ENCODE results near the gene ARID1B. TPM values are rescaled to one million over a fixed set of nuclear protein-coding genes. Genes with fewer than 3 reads are reported as not detected.
A peak's percentile ranks its signal among the peaks of the same experiment; 100 is the strongest.

ARID1B gene
- total RNA-seq, 2 experiments from 2014 or later, result 90.1 to 164 TPM

DNA sequence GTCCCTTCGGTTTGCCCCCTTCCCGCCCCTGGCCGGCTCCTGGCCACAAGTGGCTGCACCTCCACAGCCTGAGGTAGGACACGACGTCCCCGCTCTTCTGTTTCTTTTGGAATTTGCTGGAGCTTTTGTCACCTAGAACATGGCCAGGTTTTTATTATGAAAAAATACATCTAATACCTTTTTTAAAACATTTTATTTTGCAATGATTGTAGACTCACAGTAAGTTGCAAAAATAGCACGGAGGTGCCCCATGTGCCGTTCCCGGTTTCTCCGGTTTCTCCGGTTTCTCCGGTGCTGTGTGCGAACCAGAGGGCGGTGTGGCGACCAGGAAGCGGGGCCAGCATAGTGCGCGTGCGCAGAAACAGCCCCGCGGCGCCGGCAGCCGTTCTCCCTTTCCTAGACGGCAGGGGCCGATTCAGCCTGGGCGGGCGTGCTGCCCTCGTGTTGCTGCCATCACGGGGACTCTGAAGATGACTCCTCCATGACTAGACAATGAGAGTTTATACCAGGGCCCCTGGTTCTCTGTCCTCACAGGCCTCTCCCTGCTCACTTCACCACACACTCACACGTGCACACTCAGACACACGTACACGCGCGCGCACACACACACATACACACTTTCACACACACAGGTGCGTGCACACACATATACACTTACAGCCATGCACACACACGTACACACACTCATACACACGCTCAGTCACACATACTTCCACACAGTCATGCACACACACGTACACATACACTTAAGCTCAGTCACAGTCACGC lies 444.1 kb downstream of the ARID1B start:
- DNase-seq (ENCODE audit: low spot score), result peak; percentile 72
- intact Hi-C loops (cut with micrococcal nuclease; ENCODE audit: unreplicated experiment), result loop anchor here (10.0 kb wide), 1 partner anchor 344 kb away; no protein-coding TSS in a partner anchor
- TF ChIP-seq EZH2phosphoT487 (IDR thresholded peaks at IDR 0.05; ENCODE audit: borderline replicate concordance, low read depth, low read length), result no peak
- TF ChIP-seq, protein P1, sequence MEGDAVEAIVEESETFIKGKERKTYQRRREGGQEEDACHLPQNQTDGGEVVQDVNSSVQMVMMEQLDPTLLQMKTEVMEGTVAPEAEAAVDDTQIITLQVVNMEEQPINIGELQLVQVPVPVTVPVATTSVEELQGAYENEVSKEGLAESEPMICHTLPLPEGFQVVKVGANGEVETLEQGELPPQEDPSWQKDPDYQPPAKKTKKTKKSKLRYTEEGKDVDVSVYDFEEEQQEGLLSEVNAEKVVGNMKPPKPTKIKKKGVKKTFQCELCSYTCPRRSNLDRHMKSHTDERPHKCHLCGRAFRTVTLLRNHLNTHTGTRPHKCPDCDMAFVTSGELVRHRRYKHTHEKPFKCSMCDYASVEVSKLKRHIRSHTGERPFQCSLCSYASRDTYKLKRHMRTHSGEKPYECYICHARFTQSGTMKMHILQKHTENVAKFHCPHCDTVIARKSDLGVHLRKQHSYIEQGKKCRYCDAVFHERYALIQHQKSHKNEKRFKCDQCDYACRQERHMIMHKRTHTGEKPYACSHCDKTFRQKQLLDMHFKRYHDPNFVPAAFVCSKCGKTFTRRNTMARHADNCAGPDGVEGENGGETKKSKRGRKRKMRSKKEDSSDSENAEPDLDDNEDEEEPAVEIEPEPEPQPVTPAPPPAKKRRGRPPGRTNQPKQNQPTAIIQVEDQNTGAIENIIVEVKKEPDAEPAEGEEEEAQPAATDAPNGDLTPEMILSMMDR (conservative IDR thresholded peaks at IDR 0.05; ENCODE audit: low read length), result 0 out of 2 replicates have a peak, but pooled peaks have one; percentile 17
- H3K4me1 ChIP-seq (ENCODE audit: insufficient read depth, low read length, poor library complexity, severe bottlenecking), result peaks cover 25% of the 10 kb centered on the region
- no peaks in the 10 kb centered on the region for H3K9me3 ChIP-seq (ENCODE audit: low read length)
- H3K4me2 ChIP-seq (ENCODE audit: low read length), result peak overlapping the region; percentile 69
- CTCF ChIA-PET (ENCODE audit: unreplicated experiment), result no interaction called here
- H3K27ac ChIP-seq (ENCODE audit: low read depth, low read length, poor library complexity, severe bottlenecking), result no peak overlapping the region
- H3K36me3 ChIP-seq (ENCODE audit: insufficient read depth, low read length), result no peaks in the 10 kb centered on the region
- H2AFZ ChIP-seq (ENCODE audit: low read length), result peak overlapping the region; percentile 85
- H4K20me1 ChIP-seq (ENCODE audit: insufficient read depth, low read length), result no peaks in the 10 kb centered on the region
- no TSS peak for BruUV-seq (replicated peaks)
- H3K4me3 ChIP-seq (ENCODE audit: low read depth, low read length, poor library complexity, severe bottlenecking), result peak overlapping the region; percentile 63
- H3K79me2 ChIP-seq (ENCODE audit: insufficient read depth, low read depth, low read length), result no peaks in the 10 kb centered on the region
- no peaks in the 10 kb centered on the region for H3K9me2 ChIP-seq (ENCODE audit: insufficient read depth, low read length)
- POLR2A ChIA-PET, result no interaction called here

DNA sequence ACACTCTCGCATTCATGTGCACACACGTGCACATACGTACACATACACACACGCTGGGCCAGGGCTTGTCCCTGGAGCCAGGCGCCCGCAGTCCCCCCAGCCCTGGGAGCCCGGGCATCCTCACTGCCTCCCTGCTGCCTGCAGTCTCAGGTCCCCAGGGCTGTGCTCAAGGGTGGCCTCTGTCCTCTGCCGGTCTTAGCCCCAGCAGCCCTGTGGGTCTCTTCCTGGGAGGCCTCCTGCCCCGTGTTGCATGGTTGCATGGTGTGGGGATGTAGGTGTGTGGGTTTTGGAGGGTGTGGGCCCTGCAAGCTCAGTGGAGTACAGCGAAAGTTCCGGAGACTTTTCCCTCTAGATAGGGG lies 444.6 kb downstream of the ARID1B start:
- Histone ChIP-seq H3K9me2 (ENCODE audit: insufficient read depth, low read length) (no peaks in the 10 kb centered on the region), H3K79me2 (ENCODE audit: insufficient read depth, low read depth, low read length) (no peaks in the 10 kb centered on the region), H3K36me3 (ENCODE audit: insufficient read depth, low read length) (no peaks in the 10 kb centered on the region), H3K4me1 (ENCODE audit: insufficient read depth, low read length, poor library complexity, severe bottlenecking) (peaks cover 25% of the 10 kb centered on the region), H2AFZ (ENCODE audit: low read length) (peak overlapping the region; percentile 85; the same call in 1 of the 2 replicates), H3K9me3 (ENCODE audit: low read length) (no peaks in the 10 kb centered on the region), H4K20me1 (ENCODE audit: insufficient read depth, low read length) (no peaks in the 10 kb centered on the region), H3K4me3 (ENCODE audit: low read depth, low read length, poor library complexity, severe bottlenecking) (no peak overlapping the region), H3K4me2 (ENCODE audit: low read length) (peak overlapping the region; percentile 69; the same call in 1 of the 2 replicates), H3K27ac (ENCODE audit: low read depth, low read length, poor library complexity, severe bottlenecking) (no peak overlapping the region)
- BruUV-seq (replicated peaks), result no TSS peak
- no peak for DNase-seq (ENCODE audit: low spot score)
- ChIA-PET CTCF (ENCODE audit: unreplicated experiment) (no interaction called here), POLR2A (no interaction called here)
- intact Hi-C loops (cut with micrococcal nuclease; ENCODE audit: unreplicated experiment), result loop anchor here (2.0 to 10.0 kb wide), 2 partner anchors 53 to 343 kb away; no protein-coding TSS in a partner anchor
- no peak for TF ChIP-seq EZH2phosphoT487 (IDR thresholded peaks at IDR 0.05; ENCODE audit: borderline replicate concordance, low read depth, low read length)
- TF ChIP-seq, protein P1 (conservative IDR thresholded peaks at IDR 0.05; ENCODE audit: low read length), result no peak

Data from OCI-LY7 (cell line).